ENCODE data around the gene CCDC38.

- TF ChIP-seq CTCF (IDR thresholded peaks at IDR 0.05) (no peak), EZH2 (IDR thresholded peaks at IDR 0.05) (no peak)
Measured at GRCh38 chr12:95922231-95922630, 20.2 kb downstream of the CCDC38 start.
